GM21529 (cell line): ENCODE measurements around the gene ZP1.

Source experiments
- ATAC-seq: cut with Tn5 transposase; IDR thresholded peaks from one replicate; pipeline ENCODE4 v1.9.1; 2021; ENCODE audit not compliant: unreplicated experiment

ZP1 gene

GRCh38 chr11:60922906-60923305, 55.6 kb downstream of the ZP1 start:
- no peak for ATAC-seq

GRCh38 chr11:60923326-60923725, 56.0 kb downstream of the ZP1 start:
- no peak for ATAC-seq

DNA sequence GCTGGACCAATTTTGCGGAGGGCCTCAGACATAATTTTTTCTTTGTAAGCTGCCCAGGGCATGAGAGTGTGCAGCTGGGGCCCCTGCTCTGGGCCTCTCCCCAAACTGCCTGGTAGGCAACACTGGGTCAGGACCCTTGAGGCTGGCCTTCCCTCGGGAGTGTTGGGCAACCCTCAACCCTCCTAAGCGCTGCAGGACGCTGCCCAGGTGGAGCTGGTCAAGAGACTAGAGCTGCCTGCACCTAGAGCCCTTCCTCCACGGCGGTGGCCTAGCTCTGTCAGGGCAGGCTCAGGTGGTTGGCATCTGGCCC, 56.4 kb downstream of the ZP1 start:
- no peak for ATAC-seq

GRCh38 chr11:60924110-60924905, 57.0 kb downstream of the ZP1 start, which contains the start of gene TMEM132A:
TSS of gene TMEM132A (plus strand) at chr11:60924460. CDS start at chr11:60924634, 174 bp downstream.
- ATAC-seq: peak; percentile 52
